Coronary artery (tissue), 2 donors: ENCODE results near the gene CMTR1.

Experiments used
- DNase-seq: peaks from one replicate; pipeline ENCODE4 v3.0.0-alpha.2; 2017; ENCODE audit warnings: low spot score
- H3K27ac ChIP-seq, 2 donors: fragments of 200-600 bp; sonication (generic); one replicate each; pipeline ENCODE4 v1.5.1; 2016 to 2019
- H3K4me3 ChIP-seq: fragments of 200-600 bp; sonication (generic); 2 replicates; pipeline ENCODE4 v1.5.1; 2016; ENCODE audit warnings: mild to moderate bottlenecking, moderate library complexity
- TF ChIP-seq, protein P1 (sequence below): fragments of 200-600 bp; sonication (generic); IDR thresholded peaks from one replicate; pipeline ENCODE4 v1.5.1; 2019; ENCODE audit warnings: antibody characterized with exemption

Gene CMTR1

DNA sequence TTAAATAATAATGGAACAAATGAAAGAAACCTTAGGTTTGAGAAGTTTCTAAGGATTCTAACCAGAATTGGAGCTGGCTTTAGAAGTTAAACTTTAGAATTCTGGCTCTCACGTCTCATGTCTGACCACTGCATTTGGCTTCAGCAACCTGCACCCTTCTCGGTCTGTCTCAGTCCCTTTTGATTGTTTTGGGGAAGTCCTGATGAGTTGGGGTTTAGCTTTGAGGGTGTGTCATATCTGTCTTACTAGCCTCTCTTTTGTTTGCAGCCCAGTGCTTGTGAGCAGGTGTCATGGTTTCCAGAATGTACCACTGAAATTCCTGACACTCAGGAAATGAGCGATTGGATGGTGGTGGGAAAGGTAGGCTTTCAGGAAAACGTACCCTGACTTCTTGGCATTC is 17.0 kb downstream of the CMTR1 start:
- Histone ChIP-seq H3K27ac (no peak overlapping the region), H3K4me3 (no peak overlapping the region)
- TF ChIP-seq, protein P1, sequence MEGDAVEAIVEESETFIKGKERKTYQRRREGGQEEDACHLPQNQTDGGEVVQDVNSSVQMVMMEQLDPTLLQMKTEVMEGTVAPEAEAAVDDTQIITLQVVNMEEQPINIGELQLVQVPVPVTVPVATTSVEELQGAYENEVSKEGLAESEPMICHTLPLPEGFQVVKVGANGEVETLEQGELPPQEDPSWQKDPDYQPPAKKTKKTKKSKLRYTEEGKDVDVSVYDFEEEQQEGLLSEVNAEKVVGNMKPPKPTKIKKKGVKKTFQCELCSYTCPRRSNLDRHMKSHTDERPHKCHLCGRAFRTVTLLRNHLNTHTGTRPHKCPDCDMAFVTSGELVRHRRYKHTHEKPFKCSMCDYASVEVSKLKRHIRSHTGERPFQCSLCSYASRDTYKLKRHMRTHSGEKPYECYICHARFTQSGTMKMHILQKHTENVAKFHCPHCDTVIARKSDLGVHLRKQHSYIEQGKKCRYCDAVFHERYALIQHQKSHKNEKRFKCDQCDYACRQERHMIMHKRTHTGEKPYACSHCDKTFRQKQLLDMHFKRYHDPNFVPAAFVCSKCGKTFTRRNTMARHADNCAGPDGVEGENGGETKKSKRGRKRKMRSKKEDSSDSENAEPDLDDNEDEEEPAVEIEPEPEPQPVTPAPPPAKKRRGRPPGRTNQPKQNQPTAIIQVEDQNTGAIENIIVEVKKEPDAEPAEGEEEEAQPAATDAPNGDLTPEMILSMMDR: no peak
- no peak for DNase-seq

DNA sequence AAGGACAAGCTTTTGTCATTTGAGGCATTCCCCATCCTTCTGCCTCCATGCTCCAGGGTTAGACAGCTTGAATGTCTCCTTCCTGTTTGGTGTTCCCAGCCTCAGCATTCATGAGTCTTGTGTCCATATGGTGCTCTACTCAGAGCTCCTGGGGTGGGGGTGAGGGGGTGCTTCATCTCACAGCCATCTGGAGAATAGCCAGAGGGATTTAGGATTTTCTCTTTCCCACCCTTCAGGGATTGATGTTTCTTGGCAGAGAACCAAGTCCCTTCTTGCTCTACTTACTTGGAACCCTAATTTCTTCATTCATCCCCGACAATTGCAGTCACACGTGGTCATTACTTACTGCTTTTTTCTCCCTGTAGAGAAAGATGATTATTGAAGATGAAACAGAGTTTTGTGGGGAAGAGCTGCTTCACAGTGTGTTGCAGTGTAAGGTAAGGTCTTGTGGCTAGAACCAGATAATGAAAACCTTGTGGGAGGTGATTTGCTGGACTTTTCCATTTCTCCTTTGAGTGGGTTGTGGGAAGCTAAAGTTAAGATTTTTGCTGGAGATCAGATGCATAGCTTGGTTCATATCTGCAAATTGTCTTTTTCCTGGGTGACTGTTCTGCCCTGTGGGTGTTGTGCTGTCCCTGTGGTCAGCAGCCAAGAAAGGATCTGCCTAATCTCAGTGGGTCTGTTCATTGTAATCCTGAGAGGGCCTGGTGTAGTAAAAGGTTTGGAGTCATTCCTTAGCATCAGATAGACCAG is 18.6 kb downstream of the CMTR1 start:
- no peak for DNase-seq
- no peak overlapping the region for H3K4me3 ChIP-seq
- no peak overlapping the region for H3K27ac ChIP-seq
- TF ChIP-seq, protein P1: no peak

DNA sequence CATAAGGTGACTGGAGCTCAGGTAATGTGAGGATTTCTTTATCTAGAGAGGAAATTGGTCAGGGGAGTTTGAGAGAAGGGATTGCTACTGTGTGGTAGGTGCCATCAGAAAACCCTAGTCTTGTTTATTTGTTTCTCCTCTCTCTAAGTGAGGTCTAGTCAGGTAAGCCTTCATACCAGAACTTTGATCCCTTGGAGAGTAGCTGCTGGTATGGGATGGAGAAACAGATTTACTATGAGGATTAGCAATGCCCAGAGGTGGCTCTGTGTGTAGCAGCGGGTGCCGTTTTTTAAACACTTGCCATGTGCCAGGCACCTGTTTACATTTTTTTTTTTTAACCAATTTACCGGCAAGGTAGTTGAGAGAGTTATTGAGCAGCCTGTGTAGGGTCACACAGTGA is 19.5 kb downstream of the CMTR1 start:
- Histone ChIP-seq H3K4me3 (no peak overlapping the region), H3K27ac (no peak overlapping the region)
- TF ChIP-seq, protein P1: no peak
- DNase-seq: no peak

DNA sequence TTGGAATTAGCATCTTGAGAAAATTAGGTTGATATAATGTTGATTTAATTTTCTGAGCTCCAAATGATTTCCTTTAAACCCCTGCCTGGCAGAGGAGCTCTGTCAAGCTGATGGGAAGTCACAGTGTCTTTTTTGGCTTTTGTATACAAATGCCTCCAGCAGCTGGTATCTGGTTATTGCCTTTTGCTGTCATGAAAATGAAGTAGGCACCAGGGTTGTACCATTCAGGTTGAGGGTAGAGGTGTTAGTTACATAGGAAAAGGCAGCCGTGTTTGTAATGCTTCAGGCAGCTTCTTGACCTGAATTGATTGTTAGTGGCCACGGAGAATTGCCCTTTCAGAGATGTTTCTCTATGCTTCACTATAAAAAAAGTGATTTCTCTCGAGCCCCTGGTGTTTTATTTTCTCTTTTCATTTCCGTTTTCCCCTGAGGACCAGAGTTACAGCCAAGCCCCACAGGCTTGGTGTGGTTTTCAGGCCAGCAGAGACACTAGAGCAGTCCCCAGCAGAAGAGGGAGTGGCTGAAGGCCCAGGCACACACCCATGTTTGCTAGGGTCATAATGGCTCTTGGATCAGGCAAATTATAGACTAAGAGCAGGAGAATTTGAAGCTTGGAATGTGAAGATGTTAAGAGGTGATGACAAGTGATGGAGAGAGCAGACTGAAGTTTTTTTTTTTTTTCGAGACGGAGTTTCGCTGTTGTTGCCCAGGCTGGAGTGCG is 21.6 kb downstream of the CMTR1 start:
- H3K27ac ChIP-seq: no peak overlapping the region
- TF ChIP-seq, protein P1: no peak
- no peak overlapping the region for H3K4me3 ChIP-seq
- no peak for DNase-seq

DNA sequence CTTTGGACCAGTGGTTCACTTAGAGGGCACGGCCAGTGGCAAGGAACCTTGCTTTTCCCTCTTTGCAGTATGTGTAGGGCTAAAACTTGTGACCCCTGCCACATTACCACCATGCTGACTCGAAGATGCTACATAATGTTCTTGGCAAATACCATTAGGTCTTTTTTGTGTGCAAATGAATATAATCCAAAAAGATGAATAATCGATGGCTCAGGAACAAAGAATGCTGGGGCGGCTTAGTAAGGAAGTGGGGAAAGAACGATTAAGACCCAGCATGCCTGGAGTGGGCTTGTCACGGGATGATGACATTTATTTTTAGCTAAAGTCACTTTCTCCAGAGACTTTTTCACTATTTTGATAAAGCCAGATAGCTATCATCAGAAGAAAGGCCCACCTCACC is 23.1 kb downstream of the CMTR1 start:
- no peak overlapping the region for H3K4me3 ChIP-seq
- no peak for DNase-seq
- TF ChIP-seq, protein P1: no peak
- H3K27ac ChIP-seq: no peak overlapping the region

DNA sequence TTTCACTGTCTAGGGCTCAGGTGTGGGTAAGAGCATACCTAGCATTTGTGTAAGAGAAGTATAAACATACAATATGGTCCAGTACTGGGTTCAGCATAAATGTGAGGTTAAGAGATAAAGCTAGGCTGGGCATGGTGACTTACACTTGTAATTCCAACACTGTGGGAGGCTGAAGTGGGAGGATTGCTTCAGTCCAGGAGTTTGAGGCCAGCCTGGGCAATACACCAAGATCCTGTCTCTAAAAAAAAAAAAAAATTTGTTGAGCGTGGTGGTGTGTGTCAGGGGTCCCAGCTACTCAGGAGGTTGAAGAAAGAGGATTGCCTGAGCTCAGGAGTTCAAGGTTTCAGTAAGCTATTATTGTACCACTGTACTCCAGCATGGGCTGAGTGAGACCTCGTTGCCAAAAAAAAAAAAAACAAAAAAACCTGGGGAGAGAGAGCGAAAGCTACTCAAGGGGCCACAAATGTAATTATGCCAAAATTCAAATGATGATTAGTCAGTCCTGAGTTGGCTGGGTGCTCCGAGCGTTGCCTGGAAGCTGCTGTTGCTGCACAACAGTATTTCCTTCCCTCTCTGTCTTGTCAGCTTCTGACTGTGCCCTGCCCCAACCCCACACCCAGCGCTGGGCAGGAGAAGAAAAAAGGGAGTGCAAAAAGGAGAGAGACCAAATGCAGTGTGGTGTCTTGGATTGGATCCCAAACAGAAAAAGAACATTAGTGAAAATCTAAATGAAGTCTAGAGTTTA is 24.0 kb downstream of the CMTR1 start:
- Histone ChIP-seq H3K4me3 (no peak overlapping the region), H3K27ac (no peak overlapping the region)
- TF ChIP-seq, protein P1: no peak
- DNase-seq: no peak
